Heart right ventricle (tissue), 16 donors: ENCODE measurements around the gene LMNTD1. TPM values are rescaled to one million over a fixed set of nuclear protein-coding genes. Genes with fewer than 3 reads are reported as not detected.

ENCODE experiments used
- ATAC-seq, 8 donors: fragments of 200-7000 bp; cut with Tn5 transposase; one replicate each; pipeline ENCODE4 v1.9.1; 2020; ENCODE audit warnings: mild to moderate bottlenecking in 8 of 8, moderate library complexity in 8 of 8, moderate number of reproducible peaks in 1 of 8
- DNase-seq, 2 donors: peaks; one replicate each; pipeline ENCODE4 v3.0.0-alpha.2; 2020
- H3K27ac ChIP-seq, 10 donors: fragments of 200-600 bp; sonication (generic) in 2 of 10; one replicate each; pipeline versions ENCODE4 v1.5.0 to v1.8.0; 2020 to 2022; ENCODE audit warnings: mild to moderate bottlenecking in 3 of 10
- H3K27me3 ChIP-seq, 7 donors: fragments of 200-600 bp; one replicate each; pipeline ENCODE4 v1.8.0; 2021 to 2022; ENCODE audit warnings: mild to moderate bottlenecking in 2 of 7
- H3K36me3 ChIP-seq, 9 donors: fragments of 200-600 bp; sonication (generic) in 1 of 9; one replicate each; pipeline versions ENCODE4 v1.5.0 to v1.8.0; 2020 to 2022; ENCODE audit warnings: mild to moderate bottlenecking in 2 of 9
- H3K4me1 ChIP-seq, 9 donors: fragments of 200-600 bp; sonication (generic) in 1 of 9; one replicate each; pipeline versions ENCODE4 v1.5.0 to v1.8.0; 2020 to 2022; ENCODE audit warnings: mild to moderate bottlenecking in 4 of 9
- H3K4me3 ChIP-seq, 10 donors: fragments of 200-600 bp; sonication (generic) in 2 of 10; one replicate each; pipeline versions ENCODE4 v1.5.0 to v1.8.0; 2020 to 2022; ENCODE audit warnings: mild to moderate bottlenecking in 7 of 10, moderate library complexity in 2 of 10
- H3K9me3 ChIP-seq, 11 donors: fragments of 200-600 bp in 10 of 11; sonication (generic) in 2 of 11; one replicate each; pipeline versions ENCODE4 v1.5.0 to v1.8.0; 2013 to 2022; ENCODE audit warnings: mild to moderate bottlenecking in 2 of 11, control low read depth in 1 of 11, moderate library complexity in 1 of 11
- WGBS, 2 donors: extraction: QIAGEN DNeasy Blood & Tissue Kit; methylation state at CpG; one replicate each; pipeline ENCODE4 v1.1.7; 2013; ENCODE audit warnings: inconsistent platforms in 1 of 2; 5-methylcytosine and 5-hydroxymethylcytosine counted together
- intact Hi-C, 10 donors: fragments of 100-400 bp; cut with DNase I; formaldehyde crosslinking; loops; one replicate each; pipeline versions ENCODE4 v1.11.1 to v1.14.2; 2022
- polyA plus RNA-seq, 2 donors: library from polyadenylated mRNA; stranded (reverse); fragments of 200-250 nt; gene quantifications; one replicate each; pipeline ENCODE4 v1.2.3, GENCODE V29; 2013
- total RNA-seq, 10 donors: library from RNA; stranded (reverse); fragmentation: NEBNext Ultra II Directional in 3 of 10; extraction: Animal tissue kit (Norgen Biotek cat#: 25700) in 3 of 10; gene quantifications; one replicate each; pipeline versions ENCODE4 v1.2.1 to v1.2.4, GENCODE V29; 2021 to 2023
- TF ChIP-seq, protein P1 (sequence below), 9 donors: fragments of 200-600 bp; sonication (generic) in 2 of 9; IDR thresholded peaks; one replicate each; pipeline versions ENCODE4 v1.5.0 to v1.8.0; 2021 to 2022; ENCODE audit warnings: antibody characterized with exemption in 9 of 9, mild to moderate bottlenecking in 5 of 9, moderate library complexity in 1 of 9
- donor health status: Arrhythmogenic right ventricular cardiomyopathy.
- donor health status: ischemic (EF 13 %, LVEDD 7.1; RV severe dilation, severe dysfunction).
- donor health status: healthy with polysubstance abuse.
- donor health status: DM: no; HTN: yes; CAD: no.
- donor health status: DM: no; HTN: no; CAD: no.
- donor health status: ischemic (EF 25% LVEDD 6.9; RV normal size, moderate dysfunction).
- donor health status: ischemic (EF 25% LVEDD 5.7; RV mildly dilated, moderate dysfunction).
- donor health status: healthy.
- donor health status: DM: yes; HTN: yes; CAD: no.
- donor health status: Ischemic cardiomyopathy.
- donor health status: ischemic (EF 35%, LVEDD 5.7; RV mildly dilated, moderate dysfunction).
- donor health status: nonischemic (EF 11% LVEDD 7.7; RV severe dilation, severe dysfunction).
- donor health status: DM: yes; HTN: yes; CAD: no.
- donor health status: PGD.
- donor health status: ischemic (EF 29% LVEDD 5.4; RV normal size, mild dysfunction).
- donor health status: nonischemic (EF 23%, LVEDD 6.1; RV moderate dilation, normal function).

LMNTD1 gene
- total and polyA plus RNA-seq, 12 donors, result not detected

DNA sequence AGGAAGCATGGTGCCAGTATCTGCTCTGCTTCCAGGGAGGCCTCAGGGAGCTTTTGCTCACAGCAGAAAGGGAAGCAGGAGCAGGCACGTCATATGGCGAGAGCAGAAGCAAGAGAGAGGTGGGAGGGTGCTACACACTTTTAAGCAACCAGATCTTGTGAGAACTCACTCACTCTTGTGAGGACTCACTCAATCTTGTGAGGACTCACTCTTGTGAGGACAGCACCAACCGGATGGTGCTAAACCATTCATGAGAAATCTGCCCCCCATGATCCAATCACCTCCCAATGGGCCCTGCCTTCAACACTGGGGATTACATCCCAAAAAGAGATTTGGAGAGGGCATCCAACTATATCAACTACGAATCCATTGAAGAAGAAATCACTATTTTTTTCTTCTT, 34.3 kb upstream of the LMNTD1 start:
- Histone ChIP-seq H3K4me1 (peaks cover 0 to 7% (median 0%) of the 10 kb centered on the region in 9 donors), H3K36me3 (no peaks in the 10 kb centered on the region), H3K9me3 (peaks cover 0 to 7% (median 0%) of the 10 kb centered on the region in 11 donors), H3K27me3 (no peaks in the 10 kb centered on the region), H3K4me3 (no peak overlapping the region), H3K27ac (no peak overlapping the region)
- ATAC-seq (no peak), DNase-seq (no peak)
- 89 to 92% methylated on average over 4 of the region's 4 CpGs for WGBS, 2 donors
- intact Hi-C loops, result loop anchor here in 1 of 10 donors (5.0 kb wide), 1 partner anchor 1110 kb away; no protein-coding TSS in a partner anchor
- TF ChIP-seq, protein P1, sequence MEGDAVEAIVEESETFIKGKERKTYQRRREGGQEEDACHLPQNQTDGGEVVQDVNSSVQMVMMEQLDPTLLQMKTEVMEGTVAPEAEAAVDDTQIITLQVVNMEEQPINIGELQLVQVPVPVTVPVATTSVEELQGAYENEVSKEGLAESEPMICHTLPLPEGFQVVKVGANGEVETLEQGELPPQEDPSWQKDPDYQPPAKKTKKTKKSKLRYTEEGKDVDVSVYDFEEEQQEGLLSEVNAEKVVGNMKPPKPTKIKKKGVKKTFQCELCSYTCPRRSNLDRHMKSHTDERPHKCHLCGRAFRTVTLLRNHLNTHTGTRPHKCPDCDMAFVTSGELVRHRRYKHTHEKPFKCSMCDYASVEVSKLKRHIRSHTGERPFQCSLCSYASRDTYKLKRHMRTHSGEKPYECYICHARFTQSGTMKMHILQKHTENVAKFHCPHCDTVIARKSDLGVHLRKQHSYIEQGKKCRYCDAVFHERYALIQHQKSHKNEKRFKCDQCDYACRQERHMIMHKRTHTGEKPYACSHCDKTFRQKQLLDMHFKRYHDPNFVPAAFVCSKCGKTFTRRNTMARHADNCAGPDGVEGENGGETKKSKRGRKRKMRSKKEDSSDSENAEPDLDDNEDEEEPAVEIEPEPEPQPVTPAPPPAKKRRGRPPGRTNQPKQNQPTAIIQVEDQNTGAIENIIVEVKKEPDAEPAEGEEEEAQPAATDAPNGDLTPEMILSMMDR (IDR thresholded peaks at IDR 0.05), result no peak

DNA sequence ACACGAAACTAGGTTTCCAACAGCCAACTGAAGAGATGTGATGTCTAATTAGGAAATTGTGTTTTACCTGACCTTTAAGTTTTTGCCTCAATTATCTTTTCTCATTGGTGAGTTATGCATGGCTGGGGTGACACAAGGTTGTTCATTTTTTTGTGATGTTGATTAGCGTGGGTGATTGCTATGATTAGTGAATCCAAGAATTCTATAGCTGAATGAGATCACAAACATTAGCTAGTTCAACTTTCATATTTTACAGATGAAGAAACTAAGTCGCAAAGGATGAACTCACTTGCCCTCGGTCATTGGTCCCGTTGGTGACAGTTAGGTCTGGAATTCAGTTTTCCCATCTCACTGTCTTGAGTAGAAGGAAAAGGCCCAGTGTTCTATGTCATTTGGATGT, 32.6 kb upstream of the LMNTD1 start:
- Histone ChIP-seq H3K27ac (no peak overlapping the region), H3K4me1 (peaks cover 0 to 7% (median 0%) of the 10 kb centered on the region in 9 donors), H3K36me3 (no peaks in the 10 kb centered on the region), H3K27me3 (no peaks in the 10 kb centered on the region), H3K9me3 (peaks cover 0 to 7% (median 0%) of the 10 kb centered on the region in 11 donors), H3K4me3 (no peak overlapping the region)
- WGBS, 2 donors, result 83% methylated on average over 5 of the region's 5 CpGs
- DNase-seq, result no peak
- intact Hi-C loops, result loop anchor here in 1 of 10 donors (5.0 kb wide), 1 partner anchor 1112 kb away; no protein-coding TSS in a partner anchor
- no peak for ATAC-seq
- TF ChIP-seq, protein P1 (IDR thresholded peaks at IDR 0.05), result no peak

DNA sequence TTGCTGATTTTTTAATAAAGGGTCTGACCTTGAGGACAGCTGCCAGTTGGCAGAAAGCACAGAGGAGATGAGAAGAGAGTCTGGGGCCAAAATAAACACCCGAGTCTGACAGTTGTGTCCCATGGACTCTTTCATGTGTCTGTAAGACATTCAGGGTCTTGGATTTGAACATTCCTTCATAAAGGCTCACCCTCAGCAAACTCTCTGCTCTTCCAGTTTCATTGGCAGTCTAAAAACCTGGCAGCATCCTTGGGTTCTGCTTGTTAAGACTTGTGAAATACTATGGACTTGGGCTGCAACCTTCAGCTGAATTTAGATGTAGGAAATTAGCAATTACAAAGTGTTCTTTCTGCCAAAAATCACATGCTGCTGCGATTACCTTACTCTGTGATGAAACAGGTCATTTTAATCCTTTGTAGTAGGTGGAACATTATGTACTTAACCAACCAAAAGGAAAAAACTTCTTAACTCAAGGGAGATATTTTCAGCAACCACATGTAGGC, 32.0 kb upstream of the LMNTD1 start:
- Histone ChIP-seq H3K9me3 (peaks cover 0 to 7% (median 0%) of the 10 kb centered on the region in 11 donors), H3K4me3 (no peak overlapping the region), H3K27ac (no peak overlapping the region), H3K27me3 (no peaks in the 10 kb centered on the region), H3K36me3 (no peaks in the 10 kb centered on the region), H3K4me1 (peaks cover 0 to 7% (median 0%) of the 10 kb centered on the region in 9 donors)
- intact Hi-C loops, result loop anchor here in 1 of 10 donors (5.0 kb wide), 1 partner anchor 1112 kb away; no protein-coding TSS in a partner anchor
- 28 to 30% methylated on average over 2 of the region's 2 CpGs for WGBS, 2 donors
- DNase-seq, result no peak
- TF ChIP-seq, protein P1 (IDR thresholded peaks at IDR 0.05), result no peak
- peak in 5 of 8 donors; percentile 26 to 77 (median 59) for ATAC-seq

DNA sequence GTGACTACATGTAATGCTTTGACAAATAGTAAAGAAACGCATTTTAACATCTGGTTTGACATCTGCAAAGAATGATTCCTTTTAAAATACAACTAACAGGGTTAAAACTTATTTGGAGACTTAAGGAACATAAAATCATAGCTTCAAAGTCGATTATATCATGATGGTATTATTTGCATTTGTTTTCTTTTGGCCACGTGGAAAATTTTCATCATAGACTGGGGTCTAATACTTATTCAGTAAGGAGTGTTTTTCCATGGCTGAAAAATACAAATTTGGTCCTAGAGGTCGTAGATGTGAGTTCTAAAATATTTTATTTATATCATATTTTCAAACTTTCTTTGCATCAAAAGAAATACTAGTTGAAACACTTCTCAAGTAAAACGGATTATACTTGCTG, 31.5 kb upstream of the LMNTD1 start:
- Histone ChIP-seq H3K4me3 (no peak overlapping the region), H3K4me1 (peaks cover 0 to 7% (median 0%) of the 10 kb centered on the region in 9 donors), H3K27ac (no peak overlapping the region), H3K27me3 (no peaks in the 10 kb centered on the region), H3K9me3 (peaks cover 0 to 7% (median 0%) of the 10 kb centered on the region in 11 donors), H3K36me3 (no peaks in the 10 kb centered on the region)
- intact Hi-C loops, result no loop called here
- DNase-seq (no peak), ATAC-seq (no peak)
- TF ChIP-seq, protein P1 (IDR thresholded peaks at IDR 0.05), result no peak
- WGBS, 2 donors, result 41 to 52% methylated on average over 5 of the region's 5 CpGs
